NCI-H69 (cell line): ENCODE measurements around the gene CBFA2T2.
"Not testable (repeated sequence)": the region's sequence is repeated elsewhere in the genome, so short reads cannot be mapped to it uniquely, and the experiment has no call there.

Experiments used
- DNase-seq: peaks from one replicate; lab custom pipeline; 2025; lab: John Stamatoyannopoulos, UW

CBFA2T2 gene

DNA sequence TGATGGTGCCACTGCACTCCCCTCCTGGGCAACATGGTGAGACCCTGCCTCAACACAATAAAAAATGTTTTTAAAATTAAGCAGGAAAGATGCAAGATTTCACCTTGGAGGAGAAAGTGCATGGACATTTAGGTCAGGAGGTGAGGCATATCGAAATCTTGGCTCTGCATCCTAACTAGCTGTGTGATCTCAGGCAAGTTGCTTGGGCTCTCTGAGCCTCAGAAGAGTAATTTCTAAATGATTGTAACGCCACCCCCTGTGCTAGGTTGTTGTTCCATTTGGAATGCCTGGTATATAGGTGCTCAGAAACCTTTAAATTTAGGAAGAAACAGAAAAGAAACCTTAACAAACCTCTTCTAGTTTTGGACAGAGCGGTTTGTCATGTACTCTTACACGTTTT lies 136.3 kb downstream of the CBFA2T2 start:
- DNase-seq = no peak

DNA sequence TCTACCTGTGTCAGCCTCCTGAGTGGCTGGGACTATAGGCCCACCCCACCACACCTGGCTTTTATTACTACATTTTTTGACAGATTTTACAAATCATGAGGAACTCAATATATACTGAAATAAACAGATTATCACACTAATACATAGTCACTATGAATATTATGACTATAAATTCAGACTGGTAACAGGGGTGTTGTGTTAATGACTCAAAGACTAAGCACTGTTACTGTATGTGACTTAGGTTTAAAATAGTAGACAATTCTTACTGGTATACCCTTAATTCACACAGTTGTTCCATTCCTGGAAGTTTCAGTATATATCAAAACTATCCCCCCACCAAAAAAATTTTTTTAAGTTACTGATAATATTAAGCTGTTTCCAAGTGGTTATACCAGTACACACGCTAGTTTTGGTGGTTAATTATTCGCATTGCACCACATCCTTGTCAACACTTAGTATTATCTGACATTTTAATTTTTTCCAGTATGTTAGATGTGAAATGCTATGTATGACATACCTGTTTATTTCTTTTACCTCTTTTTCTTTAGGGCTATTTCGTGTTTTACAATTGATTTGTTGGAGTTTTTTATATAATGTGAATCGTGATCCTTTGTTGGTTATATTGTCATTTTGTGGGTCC lies 137.8 kb downstream of the CBFA2T2 start:
- no peak for DNase-seq

DNA sequence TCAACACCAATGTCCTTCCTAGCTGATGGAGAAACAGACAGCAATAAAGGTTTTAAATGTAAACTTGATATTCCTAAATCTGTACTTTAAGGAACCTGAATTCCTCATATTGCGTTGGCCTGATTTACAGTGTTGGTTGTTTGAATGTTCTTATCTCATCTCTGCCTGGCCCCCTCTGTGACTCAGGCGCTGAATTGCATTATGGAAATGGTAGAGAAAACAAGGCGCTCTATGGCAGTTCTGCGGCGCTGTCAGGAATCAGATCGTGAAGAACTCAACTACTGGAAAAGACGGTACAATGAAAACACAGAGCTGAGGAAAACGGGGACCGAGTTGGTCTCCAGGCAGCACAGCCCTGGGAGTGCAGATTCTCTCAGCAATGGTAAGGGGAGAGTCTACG lies 139.6 kb downstream of the CBFA2T2 start:
- DNase-seq = no peak

DNA sequence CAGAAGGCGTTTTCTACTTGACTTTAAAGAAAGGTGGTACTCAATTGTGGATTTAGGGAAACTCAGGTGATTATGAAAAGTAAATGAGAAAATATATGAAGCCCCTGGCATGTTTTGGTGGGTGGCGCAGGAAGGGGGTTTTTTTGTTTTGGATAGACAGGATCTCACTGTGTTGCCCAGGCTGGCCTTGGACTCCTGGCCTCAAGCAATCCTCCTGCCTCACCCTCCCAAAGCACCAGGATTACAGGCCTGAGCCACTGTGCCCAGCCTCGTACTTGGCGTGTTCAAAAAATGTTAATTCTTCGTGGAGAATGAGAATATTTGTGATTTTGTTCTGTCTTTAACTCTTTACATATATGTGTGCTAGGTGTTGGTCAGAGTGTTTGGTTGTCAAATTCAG lies 140.1 kb downstream of the CBFA2T2 start:
- DNase-seq = no peak

DNA sequence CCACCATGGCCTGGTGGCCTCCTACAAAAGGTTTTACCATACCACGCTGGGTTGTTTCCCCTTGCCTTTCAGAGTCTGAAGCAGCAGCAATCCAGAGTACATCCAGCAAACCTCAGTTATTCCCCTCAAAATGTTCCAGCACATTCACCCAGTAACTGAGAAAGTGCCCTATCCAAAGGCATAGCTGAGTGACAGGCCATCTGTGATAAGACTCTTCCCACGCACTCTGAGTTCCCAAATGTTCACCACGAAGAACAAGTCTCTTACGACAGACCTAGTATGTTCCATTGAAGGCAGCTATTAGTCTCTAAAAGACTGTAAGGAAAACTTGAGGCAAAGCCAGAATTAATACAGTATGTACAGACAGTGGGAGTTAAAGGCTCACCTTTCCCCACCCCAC lies 140.6 kb downstream of the CBFA2T2 start:
- DNase-seq = no peak

DNA sequence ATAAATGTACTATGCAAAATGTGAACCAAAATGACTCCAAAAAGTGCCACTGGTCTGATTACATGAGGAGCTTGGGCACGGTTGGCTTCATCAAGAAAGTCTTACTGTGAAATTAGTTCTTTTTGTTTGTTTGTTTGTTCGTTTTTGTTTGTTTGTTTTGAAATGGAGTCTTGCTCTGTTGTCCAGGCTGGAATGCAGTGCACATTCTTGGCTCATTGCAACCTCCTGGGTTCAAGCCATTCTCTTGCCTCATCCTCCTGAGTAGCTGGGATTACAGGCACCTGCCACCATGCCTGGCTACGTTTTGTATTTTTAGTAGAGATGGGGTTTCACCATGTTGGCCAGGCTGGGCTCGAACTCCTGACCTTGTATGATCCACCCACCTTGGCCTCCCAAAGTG lies 142.0 kb downstream of the CBFA2T2 start:
- DNase-seq = not testable (repeated sequence)

DNA sequence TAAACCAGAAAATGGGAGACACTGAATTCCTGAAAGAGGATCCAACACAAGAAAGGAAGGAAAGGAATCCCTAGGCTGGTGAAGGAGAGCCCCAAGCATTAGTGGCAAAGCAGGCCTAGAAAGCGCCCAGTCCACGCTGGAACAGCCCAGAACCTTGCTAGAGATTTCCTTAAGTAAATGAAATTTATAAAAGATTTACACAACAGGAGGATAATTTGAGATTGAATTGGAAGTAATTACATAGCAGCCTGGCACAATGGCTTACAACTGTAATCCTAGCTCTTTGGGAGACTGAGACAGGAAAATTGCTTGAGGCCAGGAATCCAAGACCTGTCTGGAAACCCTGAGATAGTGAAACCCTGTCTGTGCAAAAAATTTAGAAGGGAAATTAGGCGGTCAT lies 145.4 kb downstream of the CBFA2T2 start:
- peak; percentile 70 for DNase-seq

DNA sequence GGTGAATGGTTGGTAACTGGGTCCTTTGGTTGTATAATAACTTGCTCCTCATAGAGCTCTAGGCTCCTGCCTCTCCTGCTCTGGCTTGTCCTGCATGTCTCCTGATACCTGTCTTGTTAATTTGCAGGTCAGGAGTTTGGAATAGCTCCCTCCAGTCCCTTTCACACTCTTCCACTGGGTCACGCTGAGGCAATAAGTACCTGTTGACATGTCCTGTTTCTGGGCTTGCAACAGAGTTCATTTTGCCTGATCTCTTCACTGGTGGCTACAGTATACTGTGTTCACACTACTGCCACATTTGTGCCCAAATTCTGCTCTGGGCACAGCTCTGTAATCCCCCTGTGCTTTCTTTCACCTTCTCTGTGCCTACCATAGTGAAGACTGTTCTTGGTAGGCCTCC lies 146.9 kb downstream of the CBFA2T2 start:
- no peak for DNase-seq

DNA sequence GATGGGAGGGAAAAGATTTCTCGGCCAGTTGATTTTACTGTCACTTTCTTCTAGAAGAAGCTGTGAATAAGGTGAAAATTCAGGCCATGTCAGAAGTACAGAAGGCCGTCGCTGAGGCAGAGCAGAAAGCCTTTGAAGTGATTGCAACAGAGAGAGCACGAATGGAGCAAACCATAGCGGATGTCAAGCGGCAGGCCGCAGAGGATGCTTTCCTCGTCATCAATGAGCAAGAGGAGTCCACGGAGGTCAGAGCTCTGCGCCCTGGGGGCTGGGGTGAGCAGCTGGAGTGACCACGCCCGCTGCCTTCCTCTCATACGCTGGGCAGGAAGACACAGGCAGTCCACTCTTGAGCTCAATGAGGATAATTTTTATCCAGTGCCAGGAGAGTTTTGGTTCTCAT lies 150.4 kb downstream of the CBFA2T2 start:
- DNase-seq = no peak

DNA sequence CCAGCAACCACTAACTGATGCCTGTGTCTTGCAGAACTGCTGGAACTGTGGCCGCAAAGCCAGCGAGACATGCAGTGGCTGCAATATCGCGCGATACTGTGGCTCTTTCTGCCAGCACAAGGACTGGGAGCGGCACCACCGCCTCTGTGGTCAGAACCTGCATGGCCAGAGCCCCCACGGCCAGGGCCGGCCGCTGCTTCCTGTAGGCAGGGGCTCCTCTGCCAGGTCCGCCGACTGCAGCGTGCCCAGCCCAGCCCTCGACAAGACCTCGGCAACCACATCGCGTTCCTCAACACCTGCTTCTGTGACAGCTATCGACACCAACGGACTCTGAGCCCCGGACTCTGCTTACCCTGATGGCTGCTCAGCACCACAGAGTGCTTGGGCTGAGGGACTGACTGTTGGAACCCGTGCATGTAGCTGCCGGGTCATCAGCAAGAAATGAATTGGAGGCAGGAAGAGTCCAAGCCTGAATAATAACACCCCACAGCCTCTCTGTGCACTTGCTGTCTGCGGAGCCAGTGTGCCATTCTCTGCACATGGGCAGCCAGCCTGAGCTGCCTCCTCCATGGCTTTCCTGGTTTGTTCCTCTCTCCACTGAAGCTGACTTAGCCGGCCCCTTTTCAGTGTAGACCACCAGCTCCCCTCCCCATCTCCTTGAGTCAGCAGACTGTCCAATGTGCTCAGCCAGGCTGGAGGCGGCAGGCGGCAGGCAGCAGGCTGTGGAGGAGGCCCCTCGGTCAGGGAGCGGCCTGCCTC lies 154.6 kb downstream of the CBFA2T2 start:
- no peak for DNase-seq

DNA sequence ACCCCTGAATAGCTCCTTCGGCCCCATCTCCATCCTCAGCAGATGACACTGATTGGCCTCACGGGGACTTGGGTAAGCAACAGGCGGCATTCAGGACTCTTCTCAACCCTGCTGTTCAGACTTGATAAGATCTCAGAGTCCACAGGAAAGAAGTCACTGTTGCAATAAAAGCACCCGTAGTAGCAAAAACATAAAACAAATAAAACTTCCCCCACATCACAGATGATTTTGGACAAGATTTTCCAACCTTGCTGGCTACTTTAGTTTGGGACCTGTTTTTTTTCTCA lies 155.1 kb downstream of the CBFA2T2 start:
- DNase-seq = no peak

DNA sequence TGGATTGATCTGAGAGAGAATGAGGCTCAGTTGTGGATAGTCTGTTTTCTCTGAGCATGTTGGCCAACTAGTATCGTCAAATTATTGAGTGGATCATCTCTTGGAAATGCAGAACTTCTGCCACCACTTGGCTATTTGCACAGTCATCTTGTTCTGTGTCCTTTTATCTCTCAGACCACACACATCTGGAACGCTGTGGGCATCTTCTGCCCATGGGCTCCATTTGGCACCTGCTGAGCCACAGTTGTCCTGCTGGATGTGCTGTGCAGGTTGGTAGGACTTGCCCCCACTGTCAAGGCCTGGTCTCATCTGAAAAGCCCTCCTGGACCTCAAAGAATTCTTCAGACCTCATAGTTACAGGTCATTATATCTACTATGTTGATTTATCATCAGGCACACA lies 155.5 kb downstream of the CBFA2T2 start:
- DNase-seq = no peak

DNA sequence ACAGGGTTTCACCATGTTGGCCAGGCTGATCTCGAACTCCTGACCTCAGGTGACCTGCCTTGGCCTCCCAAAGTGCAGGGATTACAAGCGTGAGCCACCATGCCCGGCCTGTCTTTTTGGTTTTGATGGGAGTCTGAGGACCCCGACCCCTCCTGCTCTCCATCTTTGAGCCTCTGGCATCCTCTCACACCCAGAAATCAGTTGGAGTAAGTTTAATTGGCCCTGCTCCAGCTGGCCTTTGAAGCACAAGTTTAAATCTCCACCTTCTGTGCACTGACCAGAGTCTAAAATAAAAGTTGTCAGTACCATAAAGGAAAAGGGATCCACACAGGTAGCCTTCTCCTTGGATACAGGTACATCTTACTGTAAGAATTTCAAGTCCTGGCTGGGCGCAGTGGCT lies 156.3 kb downstream of the CBFA2T2 start:
- no peak for DNase-seq

DNA sequence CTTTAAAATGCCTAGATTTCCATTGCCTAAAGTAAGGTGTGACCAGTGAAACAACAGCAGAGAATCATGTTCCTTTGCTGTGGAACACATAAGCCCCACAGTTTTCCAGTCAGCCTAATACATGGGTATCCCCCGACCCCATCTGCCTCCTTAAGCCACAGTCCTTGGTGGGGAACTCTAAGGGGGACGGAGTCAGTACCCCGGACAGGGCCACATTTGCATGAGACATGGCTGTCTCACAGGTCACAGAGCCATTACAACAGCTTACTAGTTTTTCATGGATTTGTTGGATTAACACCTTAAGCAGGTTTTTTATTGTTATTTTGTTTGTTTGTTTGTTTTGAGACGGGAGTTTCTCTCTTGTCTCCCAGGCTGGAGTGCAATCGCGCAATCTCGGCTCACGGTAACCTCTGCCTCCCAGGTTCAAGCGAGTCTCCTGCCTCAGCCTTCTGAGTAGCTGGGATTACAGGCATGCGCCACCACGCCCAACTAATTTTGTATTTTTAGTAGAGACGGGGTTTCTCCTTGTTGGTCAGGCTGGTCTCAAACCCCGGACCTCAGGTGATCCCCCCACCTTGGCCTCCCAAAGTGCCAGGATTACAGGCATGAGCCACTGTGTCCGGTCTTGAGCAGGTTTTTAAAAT lies 157.2 kb downstream of the CBFA2T2 start:
- not testable (repeated sequence) for DNase-seq

DNA sequence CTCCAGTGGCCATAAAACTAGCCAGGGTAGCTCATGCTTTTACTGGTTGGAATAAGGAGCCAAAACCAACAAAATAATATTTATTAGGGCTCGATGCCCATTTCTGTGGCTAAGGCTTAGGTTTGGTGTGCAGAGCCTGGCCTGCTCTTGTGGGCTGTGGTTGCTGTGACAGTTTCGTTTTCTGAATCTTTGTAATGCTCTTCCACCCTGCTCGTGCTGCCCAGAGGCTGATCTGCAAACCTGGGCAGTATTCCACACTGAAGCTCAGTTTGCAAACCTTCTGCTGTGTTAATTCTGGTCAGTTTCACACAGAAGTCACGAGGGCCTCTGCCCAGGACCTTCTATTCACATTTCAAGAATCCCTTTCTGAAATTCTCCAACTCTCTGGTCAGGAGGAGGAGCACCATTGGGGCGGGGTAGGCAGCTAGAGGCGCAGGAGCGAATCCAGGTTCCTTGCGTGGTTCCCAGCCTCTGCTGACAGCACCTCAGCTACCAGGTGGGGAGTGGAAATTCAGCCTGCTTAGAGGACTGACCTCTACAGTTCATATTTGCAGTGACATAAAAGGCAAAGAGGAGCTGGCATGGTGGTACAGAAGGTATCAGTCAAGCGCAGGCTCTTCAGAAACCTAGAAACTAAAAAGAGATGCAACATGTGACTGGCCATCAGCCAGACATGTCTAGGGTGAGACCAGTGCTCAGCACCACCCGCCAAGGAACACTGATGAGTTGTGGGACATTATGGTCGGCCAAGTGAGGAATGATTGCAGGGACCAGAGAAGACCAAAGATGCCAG lies 157.9 kb downstream of the CBFA2T2 start:
- no peak for DNase-seq

DNA sequence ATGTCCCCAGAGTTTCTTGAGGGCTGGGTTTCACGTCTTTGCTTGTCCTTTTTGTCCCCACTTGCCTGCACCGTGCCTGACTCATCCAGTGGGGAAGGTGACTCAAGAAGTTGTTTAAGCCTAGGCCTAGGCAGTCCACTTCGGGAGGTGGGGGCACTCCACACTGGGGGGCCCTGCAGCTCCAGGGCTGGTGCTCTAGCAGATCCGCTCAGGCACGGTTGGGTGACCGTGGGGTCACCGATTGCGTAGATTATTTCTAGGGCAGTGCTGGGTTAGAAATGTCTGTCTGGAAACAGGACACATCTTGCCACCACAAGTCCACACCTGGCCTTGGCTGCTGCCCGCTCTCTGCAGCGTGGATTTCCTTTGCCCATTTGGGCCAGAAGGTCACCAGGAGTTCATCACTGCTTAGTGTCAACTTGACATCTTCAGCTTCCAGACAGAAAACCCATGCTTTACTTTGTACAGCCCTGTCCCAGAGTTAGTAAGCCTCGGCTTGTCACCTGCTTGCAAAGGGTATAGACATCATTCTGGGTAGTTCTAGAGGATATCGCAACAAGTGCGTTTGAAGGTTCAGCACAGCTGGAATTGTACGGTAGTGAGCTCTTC lies 158.6 kb downstream of the CBFA2T2 start:
- no peak for DNase-seq

DNA sequence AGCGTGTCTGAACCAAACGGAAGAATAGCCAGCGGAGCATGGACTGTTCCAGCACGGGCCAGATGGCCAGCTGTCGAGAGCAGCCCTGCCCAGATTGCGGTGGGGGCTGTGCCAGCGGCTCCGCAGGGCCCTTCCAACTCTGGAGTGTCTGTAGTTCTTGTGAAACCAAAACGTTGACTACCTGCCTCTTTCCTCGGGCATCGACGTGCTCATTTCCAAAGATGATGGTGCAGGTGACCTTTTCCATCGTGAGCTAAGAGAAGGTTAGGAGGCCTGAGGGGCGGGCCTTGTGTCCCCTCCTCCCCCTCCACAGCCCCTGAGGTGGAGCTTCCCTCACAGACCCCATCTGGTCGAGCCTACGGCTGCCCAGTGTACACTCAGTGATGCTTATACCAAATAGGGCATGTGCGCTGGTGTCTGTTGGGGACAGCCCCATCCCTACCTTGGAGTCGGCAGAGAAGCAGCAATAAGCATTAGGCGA lies 159.3 kb downstream of the CBFA2T2 start:
- peak; percentile 56 for DNase-seq

DNA sequence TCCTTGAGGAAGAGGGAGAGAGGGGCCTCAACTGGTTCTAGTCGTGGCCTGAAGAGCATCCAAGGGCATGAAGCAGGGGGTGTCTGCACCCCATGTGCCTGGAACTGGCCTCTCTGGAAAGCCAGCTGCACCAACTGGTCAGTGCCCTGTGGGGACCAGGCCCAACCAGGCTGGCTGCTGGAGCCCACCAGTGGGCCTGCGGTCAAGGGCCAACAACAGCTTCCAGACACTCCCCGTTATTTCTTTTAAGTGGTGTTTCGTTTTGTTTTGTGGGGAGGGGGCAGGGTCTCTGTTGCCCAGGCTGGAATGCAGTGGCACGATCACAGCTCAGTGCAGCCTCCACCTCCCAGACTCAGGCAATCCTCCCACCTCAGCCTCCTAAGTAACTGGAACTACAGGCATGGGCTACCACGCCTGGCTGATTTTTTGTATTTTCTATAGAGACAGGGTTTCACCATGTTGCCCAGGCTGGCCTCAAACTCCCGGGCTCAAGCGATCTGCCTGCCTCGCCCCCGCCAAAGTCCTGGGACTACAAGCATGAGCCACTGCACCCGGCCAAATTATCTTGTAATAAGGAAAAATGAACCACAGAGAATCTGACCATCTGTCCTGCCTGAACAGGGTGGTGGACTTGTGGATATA lies 160.3 kb downstream of the CBFA2T2 start:
- DNase-seq = peak; percentile 53

DNA sequence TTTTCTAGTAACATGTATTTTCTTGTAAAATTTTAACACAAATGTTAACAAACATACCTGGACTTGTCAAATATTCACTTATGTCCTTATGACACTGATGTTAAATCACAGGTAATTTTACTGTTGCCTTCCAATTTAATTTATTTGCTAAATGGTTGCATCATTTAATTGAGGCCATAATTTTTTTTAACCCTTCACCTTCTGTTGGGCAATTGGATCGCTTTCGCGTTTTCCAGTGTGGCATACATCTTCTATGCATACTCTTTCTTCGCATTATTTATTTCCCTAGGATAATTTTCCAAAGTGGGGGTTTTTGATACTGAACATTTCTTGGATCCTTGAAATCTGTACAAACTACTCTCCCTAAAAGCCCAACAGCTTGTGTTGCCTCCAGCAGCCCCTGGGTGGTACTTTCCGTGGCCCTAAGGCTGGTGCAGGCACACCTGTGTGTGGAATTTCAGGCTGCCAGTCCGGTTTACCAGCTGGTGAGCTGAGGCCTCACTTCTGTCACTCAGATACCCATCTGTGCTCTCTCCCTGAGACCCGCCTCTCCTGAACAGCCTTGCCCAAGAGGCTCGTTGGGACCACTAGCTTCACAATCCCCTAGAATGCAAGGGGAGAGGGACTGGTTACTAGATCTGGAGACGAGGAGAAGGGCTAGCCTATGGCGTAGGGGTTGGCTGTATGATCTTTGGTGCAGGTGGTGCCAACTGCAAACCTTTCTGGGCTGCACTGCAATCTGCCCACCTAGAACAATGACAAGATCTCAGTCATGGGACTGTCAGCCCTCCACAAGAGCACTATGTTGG lies 161.1 kb downstream of the CBFA2T2 start:
- peak; percentile 88 for DNase-seq

DNA sequence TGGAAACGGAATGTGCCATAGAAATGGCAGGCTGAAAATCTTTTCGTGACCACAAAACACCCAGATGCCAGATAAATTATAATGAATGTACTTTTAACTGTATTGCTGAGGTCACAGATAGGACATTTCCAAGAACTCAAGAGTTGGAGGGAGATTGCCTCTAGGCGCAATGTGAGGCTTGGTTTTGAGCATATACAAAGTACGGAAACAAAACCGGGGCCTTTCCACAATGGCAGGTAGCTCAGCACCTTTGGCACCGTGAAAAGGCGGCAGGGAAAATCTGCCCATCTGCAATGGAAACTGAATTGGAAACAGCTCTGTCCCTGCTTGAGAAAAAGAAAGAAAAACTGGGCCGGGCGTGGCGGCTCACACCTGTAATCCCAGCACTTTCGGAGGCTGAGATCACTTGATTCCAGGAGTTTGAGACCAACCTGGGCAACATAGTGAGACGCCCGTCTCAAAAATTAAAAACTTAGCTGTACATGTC lies 161.7 kb downstream of the CBFA2T2 start:
- DNase-seq = no peak
